ENCODE measurements around the gene SIK3. TPM values are rescaled to one million over a fixed set of nuclear protein-coding genes. Genes with fewer than 3 reads are reported as not detected.

The SIK3 gene
- total RNA-seq, 1 donor from 2014 or later, result 19.5 TPM

GRCh38 chr11:117128289-117128688 lies 30.1 kb upstream of the SIK3 start:
- no peak for TF ChIP-seq CTCF (IDR thresholded peaks at IDR 0.05)
- Mint-ChIP-seq H3K9me3 (ENCODE audit: low read depth) (no peaks in the 10 kb centered on the region), H3K4me1 (ENCODE audit: low read depth) (no peaks in the 10 kb centered on the region), H3K27me3 (ENCODE audit: low read depth) (peaks cover 20% of the 10 kb centered on the region), H3K27ac (ENCODE audit: unreplicated experiment) (no peak overlapping the region), H3K4me3 (ENCODE audit: unreplicated experiment) (no peak overlapping the region), H3K36me3 (ENCODE audit: low read depth) (no peaks in the 10 kb centered on the region)
- no peak for DNase-seq (ENCODE audit: low spot score)

GRCh38 chr11:117127171-117127901 lies 29.1 kb upstream of the SIK3 start:
- no peaks in the 10 kb centered on the region for H3K9me3 Mint-ChIP-seq (ENCODE audit: low read depth)
- no peaks in the 10 kb centered on the region for H3K4me1 Mint-ChIP-seq (ENCODE audit: low read depth)
- no peak overlapping the region for H3K4me3 Mint-ChIP-seq (ENCODE audit: unreplicated experiment)
- DNase-seq (ENCODE audit: low spot score), result no peak
- H3K36me3 Mint-ChIP-seq (ENCODE audit: low read depth), result no peaks in the 10 kb centered on the region
- peaks cover 20% of the 10 kb centered on the region for H3K27me3 Mint-ChIP-seq (ENCODE audit: low read depth)
- TF ChIP-seq CTCF (IDR thresholded peaks at IDR 0.05), result no peak
- no peak overlapping the region for H3K27ac Mint-ChIP-seq (ENCODE audit: unreplicated experiment)

GRCh38 chr11:117126223-117126965 lies 28.2 kb upstream of the SIK3 start:
- no peak for DNase-seq (ENCODE audit: low spot score)
- no peak overlapping the region for H3K4me3 Mint-ChIP-seq (ENCODE audit: unreplicated experiment)
- H3K36me3 Mint-ChIP-seq (ENCODE audit: low read depth), result no peaks in the 10 kb centered on the region
- H3K27ac Mint-ChIP-seq (ENCODE audit: unreplicated experiment), result no peak overlapping the region
- no peak for TF ChIP-seq CTCF (IDR thresholded peaks at IDR 0.05)
- no peaks in the 10 kb centered on the region for H3K9me3 Mint-ChIP-seq (ENCODE audit: low read depth)
- peaks cover 20% of the 10 kb centered on the region for H3K27me3 Mint-ChIP-seq (ENCODE audit: low read depth)
- H3K4me1 Mint-ChIP-seq (ENCODE audit: low read depth), result no peaks in the 10 kb centered on the region

GRCh38 chr11:117122556-117122955 lies 24.3 kb upstream of the SIK3 start:
- Mint-ChIP-seq H3K27ac (ENCODE audit: unreplicated experiment) (no peak overlapping the region), H3K4me1 (ENCODE audit: low read depth) (no peaks in the 10 kb centered on the region), H3K9me3 (ENCODE audit: low read depth) (no peaks in the 10 kb centered on the region), H3K36me3 (ENCODE audit: low read depth) (no peaks in the 10 kb centered on the region), H3K27me3 (ENCODE audit: low read depth) (peaks cover 20% of the 10 kb centered on the region), H3K4me3 (ENCODE audit: unreplicated experiment) (no peak overlapping the region)
- no peak for DNase-seq (ENCODE audit: low spot score)
- TF ChIP-seq CTCF (IDR thresholded peaks at IDR 0.05), result no peak

GRCh38 chr11:117121176-117121575 lies 22.9 kb upstream of the SIK3 start:
- Mint-ChIP-seq H3K27ac (ENCODE audit: unreplicated experiment) (peak overlapping the region; percentile 63), H3K4me3 (ENCODE audit: unreplicated experiment) (no peak overlapping the region), H3K4me1 (ENCODE audit: low read depth) (no peaks in the 10 kb centered on the region), H3K9me3 (ENCODE audit: low read depth) (no peaks in the 10 kb centered on the region), H3K36me3 (ENCODE audit: low read depth) (no peaks in the 10 kb centered on the region), H3K27me3 (ENCODE audit: low read depth) (peaks cover 7% of the 10 kb centered on the region)
- TF ChIP-seq CTCF (IDR thresholded peaks at IDR 0.05), result no peak
- DNase-seq (ENCODE audit: low spot score), result no peak

All from chondrocyte (in vitro differentiated cells).